GM18508 (cell line): Measurements from ENCODE around the gene CACNA1C.

Experiments
- ATAC-seq: cut with Tn5 transposase; IDR thresholded peaks from one replicate; pipeline ENCODE4 v1.9.1; 2021; ENCODE audit warnings: moderate number of reproducible peaks; ENCODE audit not compliant: insufficient read depth, unreplicated experiment

The CACNA1C gene

DNA sequence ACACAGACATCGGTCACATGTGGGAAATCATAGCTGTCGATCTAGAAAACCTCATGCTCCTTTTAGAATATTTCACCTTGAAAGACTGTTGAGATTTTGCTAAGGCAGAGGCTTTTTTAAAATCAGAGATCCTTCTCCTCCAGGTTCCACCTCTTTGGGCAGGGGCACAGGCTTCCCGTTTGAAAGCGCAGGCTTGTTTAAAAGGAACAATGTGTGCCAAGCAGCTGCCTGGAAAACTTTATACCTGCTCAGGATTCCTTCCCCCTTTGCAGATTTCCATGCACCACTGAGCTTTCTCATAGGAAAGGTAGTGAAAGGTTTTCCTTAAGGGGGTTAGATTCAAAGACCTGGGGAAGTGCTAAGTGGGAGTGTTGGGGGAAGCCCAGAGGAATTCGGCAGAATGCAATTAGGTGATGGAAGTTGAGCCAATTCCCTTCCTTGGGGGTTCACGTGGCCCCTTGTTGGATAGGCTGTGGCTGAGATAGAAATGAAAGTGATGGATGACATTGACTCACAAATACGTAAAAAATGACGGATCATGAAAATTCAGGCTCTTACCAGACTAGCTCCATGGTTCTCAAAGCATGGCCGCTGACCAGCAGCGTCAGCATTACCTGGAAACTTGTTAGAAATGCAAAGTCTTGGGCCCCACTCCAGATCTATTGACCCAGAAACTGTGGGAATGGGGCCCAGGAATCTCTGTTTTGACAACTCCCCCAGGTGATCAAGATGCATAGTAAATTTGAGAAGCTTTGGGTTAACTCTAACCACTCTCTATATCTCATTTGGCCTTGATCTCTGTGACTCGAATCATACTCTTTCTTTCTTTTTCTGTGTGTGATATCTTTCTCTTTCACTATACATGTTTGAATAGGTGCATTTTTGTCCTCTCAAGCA, 460.6 kb downstream of the CACNA1C start:
- no peak for ATAC-seq

- no peak for ATAC-seq
Measured at GRCh38 chr12:2514038-2514340, 461.2 kb downstream of the CACNA1C start.

DNA sequence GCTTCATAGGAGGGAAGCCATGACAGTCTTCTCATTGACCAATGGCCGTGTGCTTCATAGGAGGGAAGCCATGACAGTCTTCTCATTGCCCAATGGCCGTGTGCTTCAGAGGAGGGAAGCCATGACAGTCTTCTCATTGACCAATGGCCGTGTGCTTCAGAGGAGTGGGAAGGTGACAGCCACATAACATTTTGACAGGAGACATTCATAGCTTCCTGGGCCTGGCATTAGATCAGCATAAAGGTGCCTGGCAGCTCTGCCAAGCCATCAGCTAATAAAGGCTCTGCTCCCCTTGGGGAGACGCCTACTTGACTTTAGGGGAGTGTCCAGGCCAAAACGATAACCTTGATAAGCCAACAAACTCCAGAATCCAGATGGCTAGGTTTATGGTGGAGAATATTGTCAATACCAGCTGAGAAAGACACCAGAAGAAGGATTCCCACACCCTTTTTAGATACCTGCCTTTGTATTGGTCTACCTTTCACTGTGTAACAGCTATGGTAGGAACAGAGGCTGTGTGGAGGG, 468.0 kb downstream of the CACNA1C start:
- no peak for ATAC-seq

GRCh38 chr12:2523317-2523716, 470.5 kb downstream of the CACNA1C start:
- ATAC-seq: no peak

DNA sequence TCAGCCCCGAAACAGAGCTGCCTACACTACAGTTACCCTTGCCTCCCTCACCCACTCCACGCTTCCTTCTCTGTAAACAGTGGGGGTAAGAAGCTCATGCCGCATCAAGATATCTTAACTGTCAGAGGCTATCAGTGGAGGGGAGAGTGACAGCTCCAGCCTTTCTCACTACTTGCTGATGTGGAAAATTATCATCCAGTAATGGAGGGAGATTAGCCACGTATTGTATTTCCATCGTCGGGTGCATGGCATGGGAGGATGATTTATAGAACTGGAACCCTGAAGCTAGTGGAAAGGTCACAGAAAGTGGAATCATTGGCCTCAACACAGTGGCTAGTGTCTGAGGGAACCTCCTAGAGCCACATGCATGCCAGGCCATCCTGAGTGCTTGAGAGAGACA, 471.1 kb downstream of the CACNA1C start:
- ATAC-seq: no peak

GRCh38 chr12:2526371-2526770, 473.6 kb downstream of the CACNA1C start:
- ATAC-seq: no peak

- no peak for ATAC-seq
Measured at GRCh38 chr12:2528001-2528400, 475.2 kb downstream of the CACNA1C start.

DNA sequence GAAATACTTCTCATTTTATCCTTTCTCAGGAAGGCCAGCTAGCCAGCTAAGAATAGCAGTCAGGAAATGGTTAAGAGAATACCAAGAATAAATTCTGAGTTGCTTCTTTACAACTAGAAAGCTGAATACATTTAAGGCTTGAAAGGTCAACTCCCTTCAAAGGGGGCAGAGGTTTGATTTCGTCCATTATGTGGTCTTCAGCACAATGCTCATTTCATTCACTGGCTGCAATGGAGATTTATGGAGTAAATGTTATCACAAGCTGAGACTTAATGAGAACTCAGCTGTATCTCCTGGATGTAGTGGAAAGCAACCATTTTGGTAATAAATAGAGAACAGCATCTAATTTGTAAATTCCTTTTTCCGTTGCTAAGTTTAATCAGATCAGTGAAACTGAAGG, 477.0 kb downstream of the CACNA1C start:
- ATAC-seq: no peak

DNA sequence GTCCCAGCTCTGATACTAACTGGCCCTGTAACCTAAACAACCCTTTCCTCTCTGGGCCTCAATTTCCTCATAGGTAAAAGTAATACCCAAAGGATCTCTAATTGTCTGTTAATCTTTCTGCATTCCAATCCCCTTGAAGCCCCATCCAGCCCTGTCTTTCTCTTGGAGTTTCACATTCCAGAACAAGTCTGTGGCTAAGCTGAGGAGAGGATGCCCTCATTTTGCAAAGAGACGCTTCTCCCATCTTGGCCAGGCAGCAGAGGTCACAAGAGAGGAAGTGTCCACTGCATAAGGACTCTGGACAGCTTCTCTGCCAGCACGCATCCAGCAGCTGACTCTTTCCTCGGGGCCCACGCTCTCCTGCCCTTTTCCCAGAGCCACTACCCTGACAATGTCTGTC, 478.6 kb downstream of the CACNA1C start:
- no peak for ATAC-seq

- ATAC-seq: no peak
Measured at GRCh38 chr12:2533036-2533435, 480.2 kb downstream of the CACNA1C start.

DNA sequence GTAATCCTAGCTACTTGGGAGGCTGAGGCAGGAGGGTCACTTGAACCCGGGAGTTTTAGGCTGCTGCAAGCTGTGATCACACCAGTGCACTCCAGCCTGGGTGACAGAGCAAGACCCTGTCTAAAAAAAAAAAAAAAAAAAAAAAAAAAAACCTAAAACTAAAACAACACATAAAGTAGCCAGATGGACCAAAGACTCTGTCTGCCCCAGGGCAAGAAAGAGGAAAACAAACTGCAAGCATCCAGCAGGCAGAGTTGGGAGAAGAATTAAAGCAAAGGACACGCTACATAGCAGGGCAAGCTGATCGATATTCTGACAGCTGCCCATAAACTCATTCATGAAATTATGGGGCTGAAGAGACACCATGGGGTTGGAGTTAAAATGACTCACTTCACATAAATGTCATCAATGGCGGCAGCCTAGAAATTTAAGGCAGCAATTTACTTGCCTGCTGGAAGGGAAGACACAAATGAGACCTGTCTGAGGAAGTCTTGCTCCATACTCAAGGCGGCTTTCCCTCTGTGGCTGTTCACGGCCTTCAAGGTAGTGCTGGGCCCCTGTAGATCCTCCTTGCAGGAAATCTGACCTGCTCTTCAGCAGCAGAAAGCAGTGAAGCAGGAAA, 482.9 kb downstream of the CACNA1C start:
- no peak for ATAC-seq

- ATAC-seq: no peak
Measured at GRCh38 chr12:2536724-2537123, 483.9 kb downstream of the CACNA1C start.

- ATAC-seq: no peak
Measured at GRCh38 chr12:2537868-2538541, 485.2 kb downstream of the CACNA1C start.

DNA sequence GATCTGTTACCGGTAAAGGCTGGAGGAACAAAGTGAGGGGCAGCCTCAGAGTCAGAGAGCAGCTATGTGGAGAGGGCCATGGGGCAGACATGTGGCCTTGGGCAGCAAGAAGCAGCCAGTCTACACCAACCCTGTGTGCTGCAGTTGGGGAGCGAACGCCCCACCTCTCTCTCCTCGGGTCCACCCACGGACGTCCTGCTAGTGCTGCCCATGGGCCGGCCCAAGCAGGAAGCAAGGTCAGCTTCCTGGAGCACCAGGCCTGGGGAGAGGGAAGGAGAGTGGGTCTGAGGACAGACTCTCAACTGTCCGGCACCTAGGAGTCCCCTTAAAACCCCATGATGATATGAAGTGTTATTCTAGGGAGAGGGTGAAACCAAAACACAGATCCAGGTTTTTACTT, 487.2 kb downstream of the CACNA1C start:
- ATAC-seq: no peak

GRCh38 chr12:2540535-2540941, 487.8 kb downstream of the CACNA1C start:
- ATAC-seq: no peak

DNA sequence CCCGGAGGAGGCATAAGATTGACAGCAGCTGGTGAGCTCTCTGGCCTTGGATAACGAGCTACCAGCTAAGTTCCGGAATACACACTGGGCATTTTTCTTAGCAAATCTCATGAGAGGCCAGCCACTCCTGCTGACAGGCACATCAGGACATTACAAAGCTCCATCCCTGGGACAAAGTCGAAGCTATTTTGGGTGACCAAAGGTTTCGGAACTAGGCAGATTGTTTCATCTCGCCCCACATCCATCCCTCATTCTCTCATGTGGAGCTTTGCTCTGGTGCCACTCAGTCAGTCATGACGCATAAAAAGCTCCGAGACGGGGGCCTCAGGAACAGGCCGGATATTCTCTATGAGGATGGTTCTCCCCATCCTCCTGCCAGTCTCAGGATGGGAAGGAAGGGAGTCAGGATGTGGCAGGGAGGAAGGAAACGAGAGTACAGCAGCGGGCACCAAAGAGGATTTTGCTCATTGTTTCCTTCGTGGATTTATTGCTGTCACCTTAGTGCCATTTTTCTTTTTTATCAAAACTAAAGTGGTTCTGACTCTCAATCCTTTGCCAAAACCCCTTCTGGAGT, 488.9 kb downstream of the CACNA1C start:
- ATAC-seq: no peak

- no peak for ATAC-seq
Measured at GRCh38 chr12:2543801-2544200, 491.0 kb downstream of the CACNA1C start.

DNA sequence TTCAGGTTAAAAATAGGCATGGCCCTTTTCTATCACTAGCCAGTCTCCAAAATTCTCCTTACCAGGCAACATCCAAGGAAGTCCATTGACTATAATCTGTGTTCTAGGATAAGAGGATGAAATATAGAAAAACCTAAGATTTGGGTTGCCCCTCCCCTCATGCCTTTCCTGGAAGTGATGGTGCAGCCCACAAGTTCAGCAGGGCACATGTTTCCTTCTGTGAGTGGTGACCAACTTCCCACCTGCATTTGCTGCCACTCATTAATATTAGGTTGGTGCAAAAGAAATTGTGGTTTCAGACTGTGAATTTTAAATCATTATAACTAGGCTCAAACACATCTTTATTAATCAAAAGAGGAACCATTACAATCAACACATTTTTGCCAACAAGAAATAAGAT, 491.4 kb downstream of the CACNA1C start:
- no peak for ATAC-seq

DNA sequence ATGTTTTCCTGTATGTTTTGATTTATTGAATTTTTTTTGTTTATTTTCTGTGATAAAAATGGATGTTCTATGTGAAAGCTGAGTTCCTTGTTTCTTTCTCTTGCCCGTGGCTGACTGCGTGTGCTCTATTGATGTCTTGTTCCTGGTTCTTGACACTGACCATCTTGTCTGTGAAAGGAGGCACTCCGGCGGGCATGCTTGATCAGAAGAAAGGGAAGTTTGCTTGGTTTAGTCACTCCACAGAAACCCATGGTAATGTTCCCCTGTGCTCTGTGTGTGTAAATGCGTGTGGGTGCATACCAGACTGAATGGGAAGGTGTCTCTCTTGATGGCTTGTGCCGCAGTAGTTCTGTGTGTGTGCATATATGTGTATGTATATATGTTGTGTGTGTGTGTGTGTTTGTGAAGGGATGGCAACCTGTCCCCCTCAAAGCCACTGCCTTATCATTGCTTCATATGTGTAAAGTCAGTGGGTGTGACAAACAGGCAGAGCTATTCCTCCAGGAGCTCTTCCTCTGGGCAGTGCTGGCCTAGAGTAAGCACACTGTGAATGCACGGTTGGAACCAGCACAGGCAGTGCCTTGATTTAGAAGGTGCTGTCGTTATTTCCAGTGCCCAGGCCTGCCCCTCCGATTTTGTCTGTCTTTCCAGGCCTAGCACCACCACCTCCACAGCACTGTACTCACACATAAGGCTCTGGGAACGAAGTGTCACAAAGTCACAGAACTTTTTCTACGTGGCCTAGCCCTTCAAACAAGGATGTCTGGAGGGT, 494.7 kb downstream of the CACNA1C start:
- ATAC-seq: no peak

DNA sequence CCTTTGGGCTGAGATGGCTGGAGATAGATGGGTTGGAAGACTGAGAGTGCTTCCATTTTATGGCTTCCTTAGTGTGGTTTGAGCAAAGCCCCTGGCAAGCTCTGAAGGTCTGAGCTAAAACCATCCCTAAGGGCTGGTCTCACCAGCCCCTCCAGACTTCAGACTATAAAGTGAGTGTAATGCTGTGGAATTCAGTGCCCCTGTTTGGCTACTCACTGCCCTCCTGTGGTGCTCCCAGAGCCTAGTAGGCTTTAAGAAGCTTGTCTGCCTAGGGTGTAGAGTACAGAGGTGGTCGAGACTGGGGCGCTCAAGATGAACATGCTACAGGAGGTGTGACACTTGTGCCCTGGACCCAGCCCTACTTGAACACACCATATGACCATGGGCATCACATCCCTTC, 495.3 kb downstream of the CACNA1C start:
- ATAC-seq: no peak
